Measurements from ENCODE around the gene EYA2.

- TF ChIP-seq, protein P1, sequence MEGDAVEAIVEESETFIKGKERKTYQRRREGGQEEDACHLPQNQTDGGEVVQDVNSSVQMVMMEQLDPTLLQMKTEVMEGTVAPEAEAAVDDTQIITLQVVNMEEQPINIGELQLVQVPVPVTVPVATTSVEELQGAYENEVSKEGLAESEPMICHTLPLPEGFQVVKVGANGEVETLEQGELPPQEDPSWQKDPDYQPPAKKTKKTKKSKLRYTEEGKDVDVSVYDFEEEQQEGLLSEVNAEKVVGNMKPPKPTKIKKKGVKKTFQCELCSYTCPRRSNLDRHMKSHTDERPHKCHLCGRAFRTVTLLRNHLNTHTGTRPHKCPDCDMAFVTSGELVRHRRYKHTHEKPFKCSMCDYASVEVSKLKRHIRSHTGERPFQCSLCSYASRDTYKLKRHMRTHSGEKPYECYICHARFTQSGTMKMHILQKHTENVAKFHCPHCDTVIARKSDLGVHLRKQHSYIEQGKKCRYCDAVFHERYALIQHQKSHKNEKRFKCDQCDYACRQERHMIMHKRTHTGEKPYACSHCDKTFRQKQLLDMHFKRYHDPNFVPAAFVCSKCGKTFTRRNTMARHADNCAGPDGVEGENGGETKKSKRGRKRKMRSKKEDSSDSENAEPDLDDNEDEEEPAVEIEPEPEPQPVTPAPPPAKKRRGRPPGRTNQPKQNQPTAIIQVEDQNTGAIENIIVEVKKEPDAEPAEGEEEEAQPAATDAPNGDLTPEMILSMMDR (conservative IDR thresholded peaks at IDR 0.05; ENCODE audit: low read depth, low read length), result no peak
- TF ChIP-seq SMC3 (IDR thresholded peaks at IDR 0.05; ENCODE audit: low read depth, low read length) (no peak), RCOR1 (IDR thresholded peaks at IDR 0.05; ENCODE audit: insufficient replicate concordance, low read length) (no peak), MXI1 (IDR thresholded peaks at IDR 0.05; ENCODE audit: borderline replicate concordance, low read depth, low read length) (no peak), POLR2A (IDR thresholded peaks at IDR 0.05; ENCODE audit: low read depth, low read length) (no peak), RAD21 (IDR thresholded peaks at IDR 0.05; ENCODE audit: low read length) (no peak), USF2 (IDR thresholded peaks at IDR 0.05; ENCODE audit: low read depth, low read length) (no peak), RFX5 (IDR thresholded peaks at IDR 0.05; ENCODE audit: low read depth, low read length) (no peak), BHLHE40 (IDR thresholded peaks at IDR 0.05; ENCODE audit: low read depth, low read length) (no peak)
- TF ChIP-seq, protein P2, sequence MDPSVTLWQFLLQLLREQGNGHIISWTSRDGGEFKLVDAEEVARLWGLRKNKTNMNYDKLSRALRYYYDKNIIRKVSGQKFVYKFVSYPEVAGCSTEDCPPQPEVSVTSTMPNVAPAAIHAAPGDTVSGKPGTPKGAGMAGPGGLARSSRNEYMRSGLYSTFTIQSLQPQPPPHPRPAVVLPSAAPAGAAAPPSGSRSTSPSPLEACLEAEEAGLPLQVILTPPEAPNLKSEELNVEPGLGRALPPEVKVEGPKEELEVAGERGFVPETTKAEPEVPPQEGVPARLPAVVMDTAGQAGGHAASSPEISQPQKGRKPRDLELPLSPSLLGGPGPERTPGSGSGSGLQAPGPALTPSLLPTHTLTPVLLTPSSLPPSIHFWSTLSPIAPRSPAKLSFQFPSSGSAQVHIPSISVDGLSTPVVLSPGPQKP (IDR thresholded peaks at IDR 0.05; ENCODE audit: borderline replicate concordance, low read depth, low read length), result no peak
These were observed 194.5 kb downstream of the EYA2 start for GRCh38 chr20:47089151-47089550.

Measured in IMR-90 (cell line).